GM18519 (cell line): ENCODE results near the gene DUSP6.

Experiments
- ATAC-seq: cut with Tn5 transposase; IDR thresholded peaks from one replicate; pipeline ENCODE4 v1.9.1; 2021; ENCODE audit warnings: mild to moderate bottlenecking, moderate library complexity; ENCODE audit not compliant: unreplicated experiment, low FRiP score

The DUSP6 gene

GRCh38 chr12:89307474-89308253, 44.6 kb downstream of the DUSP6 start:
- ATAC-seq = no peak

- no peak for ATAC-seq
Observed at GRCh38 chr12:89306827-89307473, 45.4 kb downstream of the DUSP6 start.

GRCh38 chr12:89305373-89305772, 46.9 kb downstream of the DUSP6 start:
- ATAC-seq = no peak

- no peak for ATAC-seq
Observed at GRCh38 chr12:89299931-89300330, 52.4 kb downstream of the DUSP6 start.

- ATAC-seq = no peak
Observed at GRCh38 chr12:89299417-89299816, 52.9 kb downstream of the DUSP6 start.
